Astrocyte of the hippocampus (primary cell): ENCODE results near the gene CAMTA1.

Experiments used
- DNase-seq: peaks from one replicate; pipeline ENCODE4 v3.0.0; 2011; ENCODE audit warnings: low read depth, low spot score

The CAMTA1 gene

GRCh38 chr1:7383671-7384520 lies 598.6 kb downstream of the CAMTA1 start:
- no peak for DNase-seq

- DNase-seq = no peak
These were observed 599.4 kb downstream of the CAMTA1 start for GRCh38 chr1:7384679-7385078.

GRCh38 chr1:7385471-7386225 lies 600.4 kb downstream of the CAMTA1 start:
- no peak for DNase-seq

GRCh38 chr1:7386226-7387052 lies 601.2 kb downstream of the CAMTA1 start:
- peak; percentile 50 for DNase-seq

GRCh38 chr1:7387053-7387927 lies 602.0 kb downstream of the CAMTA1 start:
- no peak for DNase-seq

GRCh38 chr1:7388141-7388487 lies 602.9 kb downstream of the CAMTA1 start:
- DNase-seq = no peak

- DNase-seq = peak; percentile 56
These were observed 603.4 kb downstream of the CAMTA1 start for GRCh38 chr1:7388488-7389185.

- DNase-seq = peak; percentile 45
These were observed 604.1 kb downstream of the CAMTA1 start for GRCh38 chr1:7389201-7389905.

- peak; percentile 20 for DNase-seq
These were observed 604.8 kb downstream of the CAMTA1 start for GRCh38 chr1:7389906-7390603.

GRCh38 chr1:7390604-7391000 lies 605.3 kb downstream of the CAMTA1 start:
- DNase-seq = no peak

- peak; percentile 46 for DNase-seq
These were observed 607.9 kb downstream of the CAMTA1 start for GRCh38 chr1:7393136-7393535.

- DNase-seq = no peak
These were observed 610.0 kb downstream of the CAMTA1 start for GRCh38 chr1:7395251-7395650.

- DNase-seq = no peak
These were observed 613.7 kb downstream of the CAMTA1 start for GRCh38 chr1:7398982-7399381.

- DNase-seq = no peak
These were observed 614.4 kb downstream of the CAMTA1 start for GRCh38 chr1:7399514-7400125.

GRCh38 chr1:7400566-7400965 lies 615.3 kb downstream of the CAMTA1 start:
- no peak for DNase-seq

GRCh38 chr1:7401814-7402547 lies 616.7 kb downstream of the CAMTA1 start:
- peak; percentile 97 for DNase-seq

- DNase-seq = no peak
These were observed 617.2 kb downstream of the CAMTA1 start for GRCh38 chr1:7402548-7402850.
